HEK293 (cell line): ENCODE data around the gene CPN1.

Experiments used
- ZBTB21 ChIP-seq: fragments of 450-650 bp; formaldehyde crosslinking; IDR thresholded peaks from 2 replicates; pipeline ENCODE4 v1.5.1; 2017; ENCODE audit warnings: missing biosample characterization, missing genetic modification characterization
- ZNF146 ChIP-seq: fragments of 450-650 bp; formaldehyde crosslinking; IDR thresholded peaks from 2 replicates; pipeline ENCODE4 v1.5.1; 2016; ENCODE audit warnings: missing biosample characterization, missing genetic modification characterization
- ZNF292 ChIP-seq: fragments of 450-650 bp; formaldehyde crosslinking; IDR thresholded peaks from 2 replicates; pipeline ENCODE4 v1.5.1; 2016; ENCODE audit warnings: low read depth, missing biosample characterization, missing genetic modification characterization, borderline replicate concordance
- ZNF701 ChIP-seq: fragments of 450-650 bp; formaldehyde crosslinking; IDR thresholded peaks from 2 replicates; pipeline ENCODE4 v1.5.1; 2016; ENCODE audit warnings: missing biosample characterization, missing genetic modification characterization
- TF ChIP-seq, protein P1 (sequence below): fragments of 450-650 bp; formaldehyde crosslinking; IDR thresholded peaks from 2 replicates; pipeline ENCODE4 v1.5.1; 2016; ENCODE audit warnings: missing biosample characterization, missing genetic modification characterization

DNA sequence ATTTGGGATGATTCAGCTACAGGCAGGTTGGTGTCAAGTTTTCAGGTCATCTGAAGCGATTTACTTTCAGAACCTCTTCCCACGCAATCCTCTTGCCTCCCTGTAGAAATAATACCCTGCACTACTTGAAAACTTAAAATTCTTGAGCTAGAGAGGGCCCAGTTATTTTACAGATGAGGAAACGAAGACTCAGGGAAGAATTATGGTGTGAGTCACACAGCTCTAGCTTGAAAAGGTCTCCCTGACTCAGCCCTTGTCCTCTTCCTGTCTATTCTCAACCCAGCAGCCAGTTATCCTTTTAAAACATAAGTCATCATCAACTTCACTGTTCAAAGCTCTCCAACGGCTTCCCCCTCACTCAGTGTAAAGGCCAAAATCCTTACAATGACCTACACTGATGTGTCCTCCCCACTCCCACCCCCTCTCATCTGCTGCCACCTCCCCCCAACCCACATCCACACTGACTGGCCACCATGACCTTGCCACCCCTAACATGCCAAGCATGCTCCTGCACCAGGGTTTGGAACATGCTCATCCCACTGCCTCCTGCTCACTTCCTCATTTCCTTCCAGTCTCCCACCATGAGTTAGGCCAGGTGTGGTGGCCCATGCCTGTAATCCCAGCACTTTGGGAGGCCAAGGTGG is 75.3 kb downstream of the CPN1 start:
- TF ChIP-seq ZNF701 (no peak), ZNF146 (tag by site-specific recombination) (no peak), ZNF292 (no peak), ZBTB21 (tag by site-specific recombination) (no peak)
- TF ChIP-seq, protein P1, sequence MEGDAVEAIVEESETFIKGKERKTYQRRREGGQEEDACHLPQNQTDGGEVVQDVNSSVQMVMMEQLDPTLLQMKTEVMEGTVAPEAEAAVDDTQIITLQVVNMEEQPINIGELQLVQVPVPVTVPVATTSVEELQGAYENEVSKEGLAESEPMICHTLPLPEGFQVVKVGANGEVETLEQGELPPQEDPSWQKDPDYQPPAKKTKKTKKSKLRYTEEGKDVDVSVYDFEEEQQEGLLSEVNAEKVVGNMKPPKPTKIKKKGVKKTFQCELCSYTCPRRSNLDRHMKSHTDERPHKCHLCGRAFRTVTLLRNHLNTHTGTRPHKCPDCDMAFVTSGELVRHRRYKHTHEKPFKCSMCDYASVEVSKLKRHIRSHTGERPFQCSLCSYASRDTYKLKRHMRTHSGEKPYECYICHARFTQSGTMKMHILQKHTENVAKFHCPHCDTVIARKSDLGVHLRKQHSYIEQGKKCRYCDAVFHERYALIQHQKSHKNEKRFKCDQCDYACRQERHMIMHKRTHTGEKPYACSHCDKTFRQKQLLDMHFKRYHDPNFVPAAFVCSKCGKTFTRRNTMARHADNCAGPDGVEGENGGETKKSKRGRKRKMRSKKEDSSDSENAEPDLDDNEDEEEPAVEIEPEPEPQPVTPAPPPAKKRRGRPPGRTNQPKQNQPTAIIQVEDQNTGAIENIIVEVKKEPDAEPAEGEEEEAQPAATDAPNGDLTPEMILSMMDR (tag by site-specific recombination) = no peak
